Mesendoderm (in vitro differentiated cells): ENCODE data around the gene BACH2. TPM values are rescaled to one million over a fixed set of nuclear protein-coding genes. Genes with fewer than 3 reads are reported as not detected.

Source experiments
- DNase-seq: peaks from one replicate; pipeline ENCODE4 v3.0.0; 2013
- H2AK5ac ChIP-seq: 2 replicates; pipeline ENCODE4 v1.6.1; 2013; ENCODE audit warnings: low read length, inconsistent platforms
- H2BK120ac ChIP-seq: 2 replicates; pipeline ENCODE4 v1.6.1; 2013; ENCODE audit warnings: low read depth, mild to moderate bottlenecking, low read length, moderate library complexity, mixed read lengths
- H2BK15ac ChIP-seq: replicated peaks from 2 replicates; pipeline ENCODE4 v1.6.1; 2013; ENCODE audit warnings: low read depth, mild to moderate bottlenecking, moderate library complexity
- H2BK5ac ChIP-seq: 2 replicates; pipeline ENCODE4 v1.6.1; 2013; ENCODE audit warnings: low read length, inconsistent platforms
- H3K18ac ChIP-seq: 2 replicates; pipeline ENCODE4 v1.6.1; 2013; ENCODE audit warnings: mild to moderate bottlenecking, low read length, mixed read lengths
- H3K23ac ChIP-seq: one replicate; pipeline ENCODE4 v1.6.1; 2013; ENCODE audit warnings: low read length
- H3K27ac ChIP-seq: 2 replicates; pipeline ENCODE4 v1.5.1; 2013; ENCODE audit warnings: low read depth, mild to moderate bottlenecking, inconsistent platforms, low read length, moderate library complexity
- H3K27me3 ChIP-seq: 2 replicates; pipeline ENCODE4 v1.6.1; 2013; ENCODE audit warnings: low read length, control low read depth, mild to moderate bottlenecking, inconsistent platforms; ENCODE audit not compliant: insufficient read depth, poor library complexity
- H3K36me3 ChIP-seq: 2 replicates; pipeline ENCODE4 v1.6.1; 2013; ENCODE audit warnings: low read length, inconsistent platforms; ENCODE audit not compliant: control insufficient read depth, insufficient read depth
- H3K4ac ChIP-seq: one replicate; pipeline ENCODE4 v1.6.1; 2013; ENCODE audit warnings: low read depth, mild to moderate bottlenecking, low read length, moderate library complexity
- H3K4me1 ChIP-seq: 2 replicates; pipeline ENCODE4 v1.6.1; 2013; ENCODE audit warnings: low read depth, low read length, inconsistent platforms; ENCODE audit not compliant: control insufficient read depth
- H3K4me2 ChIP-seq: 2 replicates; pipeline ENCODE4 v1.6.1; 2013; ENCODE audit warnings: low read length
- H3K4me3 ChIP-seq: 2 replicates; pipeline ENCODE4 v1.5.1; 2013; ENCODE audit warnings: mild to moderate bottlenecking, low read length
- H3K56ac ChIP-seq: one replicate; pipeline ENCODE4 v1.6.1; 2013; ENCODE audit warnings: low read length
- H3K79me1 ChIP-seq: 2 replicates; pipeline ENCODE4 v1.6.1; 2013; ENCODE audit warnings: low read length, inconsistent platforms
- H3K79me2 ChIP-seq: 2 replicates; pipeline ENCODE4 v1.6.1; 2013; ENCODE audit warnings: mild to moderate bottlenecking, low read length; ENCODE audit not compliant: control insufficient read depth, insufficient read depth
- H3K9ac ChIP-seq: 2 replicates; pipeline ENCODE4 v1.6.1; 2013; ENCODE audit warnings: low read length, inconsistent platforms
- H4K5ac ChIP-seq: one replicate; pipeline ENCODE4 v1.6.1; 2013; ENCODE audit warnings: low read length
- H4K8ac ChIP-seq: one replicate; pipeline ENCODE4 v1.6.1; 2013; ENCODE audit warnings: low read depth, mild to moderate bottlenecking, control low read depth, low read length, moderate library complexity
- WGBS: extraction: QIAGEN DNeasy Blood & Tissue Kit; methylation state at CpG from one replicate; pipeline ENCODE4 v1.1.7; 2013; ENCODE audit warnings: low lambda C conversion rate, missing lambda C conversion rate; ENCODE audit not compliant: insufficient coverage; ENCODE audit errors: extremely low coverage; 5-methylcytosine and 5-hydroxymethylcytosine counted together
- polyA plus RNA-seq, 2 experiments: library from polyadenylated mRNA; stranded (reverse); fragments of 200-250 nt; gene quantifications; one replicate each; pipeline ENCODE4 v1.2.3, GENCODE V29; 2013

The BACH2 gene
- 1.8 TPM for polyA plus RNA-seq (2013, experiment 1 of 2)
- 2.1 TPM for polyA plus RNA-seq (2013, experiment 2 of 2)

DNA sequence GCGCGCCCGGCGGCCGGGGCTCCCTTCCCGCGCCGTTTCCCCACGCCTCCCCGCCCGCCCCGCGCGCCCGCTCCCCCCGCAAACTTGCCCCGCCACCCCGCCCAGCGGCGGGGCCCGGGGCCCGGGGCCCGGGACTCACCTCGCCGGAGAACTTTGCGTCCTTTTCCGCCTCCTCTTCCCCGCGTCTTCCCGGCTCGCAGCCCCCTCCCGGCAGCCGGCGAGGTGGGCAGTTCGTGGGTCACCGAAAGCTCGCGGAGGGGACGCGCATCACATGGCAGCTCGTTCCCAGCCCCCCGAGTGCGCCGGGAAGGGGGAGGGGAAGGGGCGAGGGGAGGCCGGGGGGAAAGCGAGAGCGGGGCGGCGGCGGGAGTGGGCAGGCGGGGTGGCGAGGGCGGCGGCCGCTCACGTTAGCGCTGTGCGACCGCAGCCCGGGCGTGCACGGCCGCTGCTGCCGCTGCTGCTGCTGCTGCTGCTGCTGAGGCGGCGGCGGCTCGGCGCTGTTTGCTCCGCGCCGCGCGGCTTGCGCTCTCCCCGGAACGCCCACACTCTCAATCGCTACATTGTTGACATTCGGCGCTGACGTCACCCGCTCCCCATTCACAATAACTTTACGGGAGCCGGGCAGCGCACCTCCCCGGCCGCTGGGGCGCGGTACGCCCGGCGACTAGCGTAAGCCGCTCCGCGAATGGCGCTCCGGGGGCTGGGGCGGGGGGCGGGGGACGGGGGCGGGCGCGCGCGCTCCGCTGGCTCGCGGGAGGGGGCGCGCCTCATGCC, at the start of gene BACH2:
Gene BACH2, minus strand, starts transcription at position 503 of the 774 bp plus-strand sequence. CDS start 287,999 bp downstream, outside the sequence.
- H2BK5ac ChIP-seq, result no peak within 1 kb of the TSS
- H3K27me3 ChIP-seq, result peaks cover 10% of the 10 kb centered on the region
- peak within 1 kb of the TSS; percentile 84 for H3K9ac ChIP-seq
- H2BK120ac ChIP-seq, result peak within 1 kb of the TSS; percentile 29
- H4K5ac ChIP-seq, result no peak within 1 kb of the TSS
- peak within 1 kb of the TSS; percentile 91 for H3K56ac ChIP-seq
- peak within 1 kb of the TSS; percentile 69 for H3K18ac ChIP-seq
- H3K4ac ChIP-seq, result peak within 1 kb of the TSS; percentile 71
- no peak within 1 kb of the TSS for H4K8ac ChIP-seq
- H2AK5ac ChIP-seq, result no peak within 1 kb of the TSS
- DNase-seq, result peak; percentile 94
- H3K4me2 ChIP-seq, result peak within 1 kb of the TSS; percentile 97
- H3K4me1 ChIP-seq, result no peaks in the 10 kb centered on the region
- H3K79me1 ChIP-seq, result no peaks in the 10 kb centered on the region
- H3K36me3 ChIP-seq, result no peaks in the 10 kb centered on the region
- WGBS, result no CpG with 5 or more reads among the region's 112 CpGs
- no peaks in the 10 kb centered on the region for H3K79me2 ChIP-seq
- H2BK15ac ChIP-seq, result no peak within 1 kb of the TSS
- H3K4me3 ChIP-seq, result peak within 1 kb of the TSS; percentile 56
- H3K27ac ChIP-seq, result peak within 1 kb of the TSS; percentile 6
- H3K23ac ChIP-seq, result peak within 1 kb of the TSS; percentile 76

DNA sequence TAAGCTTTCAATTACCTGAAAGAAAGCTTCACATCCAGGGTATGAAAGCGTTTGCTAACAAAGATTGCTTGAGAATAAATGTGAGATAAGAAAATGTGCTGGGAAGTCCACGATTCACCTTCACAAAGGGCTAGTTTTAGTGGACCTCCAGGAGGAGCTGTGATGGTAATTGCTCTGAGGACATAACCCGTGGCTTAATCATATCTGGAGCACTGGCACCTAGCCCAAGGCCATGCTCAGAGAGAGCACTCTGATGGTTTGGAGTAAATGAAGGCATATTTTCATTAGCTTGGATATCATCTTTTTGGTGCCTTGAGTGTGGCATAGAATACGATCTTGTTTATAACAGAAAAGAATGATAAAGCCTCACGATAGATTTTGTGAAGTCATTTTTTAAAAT, 46.9 kb upstream of the BACH2 start:
- no peak overlapping the region for H2BK120ac ChIP-seq
- no peak for DNase-seq
- H3K27me3 ChIP-seq, result no peaks in the 10 kb centered on the region
- no peaks in the 10 kb centered on the region for H3K79me1 ChIP-seq
- H3K27ac ChIP-seq, result no peak overlapping the region
- no peak overlapping the region for H3K56ac ChIP-seq
- no peak overlapping the region for H4K8ac ChIP-seq
- no peaks in the 10 kb centered on the region for H3K36me3 ChIP-seq
- H2BK5ac ChIP-seq, result no peak overlapping the region
- no peak overlapping the region for H4K5ac ChIP-seq
- no peak overlapping the region for H3K4me2 ChIP-seq
- no peaks in the 10 kb centered on the region for H3K4me1 ChIP-seq
- H3K4ac ChIP-seq, result no peak overlapping the region
- no peak overlapping the region for H3K23ac ChIP-seq
- H3K4me3 ChIP-seq, result no peak overlapping the region
- no peak overlapping the region for H3K18ac ChIP-seq
- H3K9ac ChIP-seq, result no peak overlapping the region
- no peaks in the 10 kb centered on the region for H3K79me2 ChIP-seq
- no peak overlapping the region for H2AK5ac ChIP-seq
- no CpG with 5 or more reads among the region's 5 CpGs for WGBS
- no peak overlapping the region for H2BK15ac ChIP-seq

DNA sequence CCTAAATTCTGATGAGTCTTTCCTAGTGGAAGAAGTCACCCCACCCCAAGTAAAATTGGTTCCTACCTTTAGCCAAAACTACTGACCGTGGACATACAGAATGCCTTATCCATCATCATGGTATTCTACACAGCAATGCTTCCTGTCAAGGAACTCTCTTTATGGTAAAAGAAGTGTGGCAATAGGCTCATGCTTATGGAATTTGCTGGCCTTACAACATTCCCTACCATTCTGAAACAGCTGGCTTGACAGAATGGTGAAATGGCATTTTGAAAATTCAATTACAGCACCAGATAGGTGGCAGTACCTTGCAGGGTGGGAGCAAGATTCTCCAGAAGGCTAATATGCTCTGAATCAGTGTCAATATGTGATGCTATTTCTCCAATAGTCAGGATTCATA, 41.8 kb upstream of the BACH2 start:
- Histone ChIP-seq H3K4me2 (no peak overlapping the region), H3K18ac (no peak overlapping the region), H3K27me3 (no peaks in the 10 kb centered on the region), H4K8ac (no peak overlapping the region), H3K23ac (no peak overlapping the region), H3K4me3 (no peak overlapping the region), H2BK120ac (no peak overlapping the region), H3K56ac (no peak overlapping the region), H3K36me3 (no peaks in the 10 kb centered on the region), H3K4me1 (no peaks in the 10 kb centered on the region), H3K27ac (no peak overlapping the region), H3K79me1 (no peaks in the 10 kb centered on the region), H3K4ac (no peak overlapping the region), H2BK5ac (no peak overlapping the region), H2AK5ac (no peak overlapping the region), H2BK15ac (no peak overlapping the region), H3K79me2 (no peaks in the 10 kb centered on the region), H4K5ac (no peak overlapping the region), H3K9ac (no peak overlapping the region)
- peak; percentile 41 for DNase-seq
- no CpG with 5 or more reads among the region's 1 CpG for WGBS

DNA sequence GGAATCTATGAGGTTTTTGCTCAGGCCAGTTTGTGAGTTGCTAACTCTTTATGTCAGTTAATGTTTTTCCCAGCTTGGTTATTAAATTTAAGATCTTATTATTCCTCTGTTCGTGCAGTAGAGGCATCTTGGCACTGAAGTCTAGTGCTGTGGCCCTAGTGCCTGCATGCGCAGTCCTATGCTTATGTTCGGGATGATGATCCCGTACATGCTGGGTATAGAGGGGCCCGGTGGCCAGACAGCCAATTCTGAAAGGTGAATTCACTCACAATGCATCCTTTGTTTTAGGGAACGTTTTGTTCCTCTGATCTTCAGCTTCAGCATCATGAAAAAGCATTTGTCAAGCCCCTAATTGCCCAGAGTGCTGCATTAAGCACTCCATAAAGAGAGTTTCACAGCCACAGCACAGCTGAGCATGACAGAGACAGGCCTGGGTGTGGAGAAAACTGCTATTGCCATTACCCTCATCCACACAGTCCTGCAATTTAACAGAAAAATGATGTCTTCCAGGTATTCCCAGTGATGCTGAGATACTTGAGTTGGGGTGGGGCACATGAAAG, 39.8 kb upstream of the BACH2 start:
- Histone ChIP-seq H3K9ac (no peak overlapping the region), H4K8ac (no peak overlapping the region), H3K18ac (no peak overlapping the region), H3K4me1 (no peaks in the 10 kb centered on the region), H3K79me1 (no peaks in the 10 kb centered on the region), H3K79me2 (no peaks in the 10 kb centered on the region), H2AK5ac (no peak overlapping the region), H4K5ac (no peak overlapping the region), H2BK15ac (no peak overlapping the region), H3K23ac (no peak overlapping the region), H3K27me3 (no peaks in the 10 kb centered on the region), H2BK5ac (no peak overlapping the region), H3K4me2 (no peak overlapping the region), H3K4ac (no peak overlapping the region), H3K56ac (no peak overlapping the region), H3K4me3 (no peak overlapping the region), H3K36me3 (no peaks in the 10 kb centered on the region), H2BK120ac (no peak overlapping the region), H3K27ac (peak overlapping the region; percentile 6)
- no CpG with 5 or more reads among the region's 6 CpGs for WGBS
- DNase-seq, result no peak

DNA sequence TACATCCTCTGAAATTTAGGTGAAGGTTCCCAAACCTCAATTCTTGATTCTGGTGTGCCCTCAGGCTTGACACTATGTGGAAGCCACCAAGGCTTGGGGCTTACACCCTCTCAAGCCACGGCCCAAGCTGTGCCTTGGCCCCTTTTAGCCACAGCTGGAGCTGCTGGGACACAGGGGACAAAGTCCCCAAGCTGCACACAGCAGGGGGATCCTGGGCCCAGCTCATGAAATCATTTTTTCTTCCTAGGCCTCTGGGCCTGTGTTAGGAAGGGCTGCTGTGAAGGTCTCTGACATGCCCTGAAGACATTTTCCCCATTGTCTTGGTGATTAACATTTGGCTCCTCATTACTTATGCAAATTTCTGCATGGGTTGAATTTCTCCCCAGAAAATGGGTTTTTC, 37.3 kb upstream of the BACH2 start:
- no peak overlapping the region for H3K56ac ChIP-seq
- no peak overlapping the region for H3K4me3 ChIP-seq
- no peaks in the 10 kb centered on the region for H3K36me3 ChIP-seq
- H3K27me3 ChIP-seq, result no peaks in the 10 kb centered on the region
- H2AK5ac ChIP-seq, result no peak overlapping the region
- no CpG with 5 or more reads among the region's 1 CpG for WGBS
- H3K79me2 ChIP-seq, result no peaks in the 10 kb centered on the region
- no peak overlapping the region for H3K4me2 ChIP-seq
- no peak overlapping the region for H3K18ac ChIP-seq
- H3K4ac ChIP-seq, result no peak overlapping the region
- H3K27ac ChIP-seq, result no peak overlapping the region
- no peak for DNase-seq
- no peak overlapping the region for H4K5ac ChIP-seq
- H3K23ac ChIP-seq, result no peak overlapping the region
- H3K79me1 ChIP-seq, result no peaks in the 10 kb centered on the region
- H2BK5ac ChIP-seq, result no peak overlapping the region
- no peak overlapping the region for H3K9ac ChIP-seq
- no peaks in the 10 kb centered on the region for H3K4me1 ChIP-seq
- no peak overlapping the region for H4K8ac ChIP-seq
- H2BK120ac ChIP-seq, result no peak overlapping the region
- H2BK15ac ChIP-seq, result no peak overlapping the region
